ENCODE data around the gene CES3.

CES3 gene

DNA sequence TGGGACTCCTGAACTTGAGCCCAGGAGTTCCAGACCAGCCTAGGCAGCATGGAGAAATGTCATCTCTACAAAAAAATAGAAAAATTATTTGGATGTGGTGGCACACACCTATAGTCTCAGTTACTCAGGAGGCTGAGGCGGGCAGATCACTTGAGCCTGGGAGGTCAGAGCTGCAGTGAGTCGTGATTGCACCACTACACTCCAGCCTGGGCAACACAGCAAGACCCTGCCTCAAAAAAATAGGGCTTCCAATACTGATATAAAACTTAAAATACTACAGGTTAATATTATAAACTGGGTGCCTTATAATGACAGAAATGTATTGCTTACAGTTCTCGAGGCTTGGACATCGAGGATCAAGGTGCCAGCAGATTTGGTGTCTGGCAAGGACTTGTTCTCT is 15.1 kb upstream of the CES3 start:
- Histone ChIP-seq H3K27ac (ENCODE audit: insufficient read depth, low read depth, low read length, poor library complexity, severe bottlenecking) (no peak overlapping the region), H3K27me3 (ENCODE audit: control insufficient read depth, insufficient read depth, low read length, poor library complexity, severe bottlenecking) (peaks cover 21% of the 10 kb centered on the region), H3K4me3 (ENCODE audit: insufficient read depth, low read depth, low read length) (no peak overlapping the region), H3K9me3 (ENCODE audit: control insufficient read depth, low read length) (no peaks in the 10 kb centered on the region), H3K36me3 (ENCODE audit: control insufficient read depth, insufficient read depth, low read length) (no peaks in the 10 kb centered on the region), H3K4me1 (ENCODE audit: control insufficient read depth, insufficient read depth, low read length) (no peaks in the 10 kb centered on the region)
- WGBS, 2 experiments, result 91 to 92% methylated on average over 4 of the region's 4 CpGs

DNA sequence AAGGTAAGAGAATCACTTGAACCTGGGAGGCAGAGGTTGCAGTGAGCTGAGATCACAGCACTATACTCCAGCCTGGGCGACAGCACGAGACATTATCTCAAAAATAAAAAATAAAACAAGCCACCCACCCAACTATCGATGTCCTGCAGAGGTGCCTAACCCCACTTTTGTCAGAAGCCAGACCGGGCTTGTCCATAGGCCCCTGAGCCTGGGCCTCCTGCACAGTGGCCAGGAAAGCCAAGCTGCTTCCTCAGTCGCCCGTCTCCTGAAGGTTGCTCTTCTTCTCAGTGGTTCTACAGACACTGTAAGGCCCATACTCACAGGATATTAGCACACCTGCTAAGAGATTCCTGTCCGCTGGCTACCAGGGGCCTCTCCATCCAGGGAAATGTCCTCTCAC is 14.5 kb upstream of the CES3 start:
- peaks cover 21% of the 10 kb centered on the region for H3K27me3 ChIP-seq (ENCODE audit: control insufficient read depth, insufficient read depth, low read length, poor library complexity, severe bottlenecking)
- no peak overlapping the region for H3K4me3 ChIP-seq (ENCODE audit: insufficient read depth, low read depth, low read length)
- 88 to 91% methylated on average over 7 of the region's 7 CpGs for WGBS, 2 experiments

DNA sequence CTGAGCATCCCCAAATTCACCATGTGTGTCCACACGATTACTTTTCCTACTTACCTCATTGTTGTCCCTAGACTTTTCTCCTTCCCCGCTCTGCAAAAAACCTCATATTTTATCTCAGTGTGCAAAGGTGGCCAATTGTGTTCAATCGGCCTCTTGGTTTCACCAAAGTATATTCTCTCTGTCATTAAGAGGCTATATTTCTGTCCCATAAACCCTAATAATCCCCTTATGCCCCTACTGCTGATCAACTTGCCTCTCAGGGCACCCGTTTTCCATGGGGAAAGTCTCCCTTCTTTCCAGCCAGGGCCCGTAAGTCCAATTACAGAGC is 14.1 kb upstream of the CES3 start:
- H3K4me1 ChIP-seq (ENCODE audit: control insufficient read depth, insufficient read depth, low read length), result no peaks in the 10 kb centered on the region
- peaks cover 21% of the 10 kb centered on the region for H3K27me3 ChIP-seq (ENCODE audit: control insufficient read depth, insufficient read depth, low read length, poor library complexity, severe bottlenecking)
- no peak overlapping the region for H3K27ac ChIP-seq (ENCODE audit: insufficient read depth, low read depth, low read length, poor library complexity, severe bottlenecking)
- no peaks in the 10 kb centered on the region for H3K36me3 ChIP-seq (ENCODE audit: control insufficient read depth, insufficient read depth, low read length)
- H3K9me3 ChIP-seq (ENCODE audit: control insufficient read depth, low read length), result peaks cover 4% of the 10 kb centered on the region
- 64 to 66% methylated on average over 5 of the region's 5 CpGs for WGBS, 2 experiments
- no peak overlapping the region for H3K4me3 ChIP-seq (ENCODE audit: insufficient read depth, low read depth, low read length)

More for the DNA sequence above, 14.5 kb upstream of the CES3 start:
- peaks cover 4% of the 10 kb centered on the region for H3K9me3 ChIP-seq (ENCODE audit: control insufficient read depth, low read length)
- no peaks in the 10 kb centered on the region for H3K4me1 ChIP-seq (ENCODE audit: control insufficient read depth, insufficient read depth, low read length)
- no peak overlapping the region for H3K27ac ChIP-seq (ENCODE audit: insufficient read depth, low read depth, low read length, poor library complexity, severe bottlenecking)
- H3K36me3 ChIP-seq (ENCODE audit: control insufficient read depth, insufficient read depth, low read length), result no peaks in the 10 kb centered on the region

DNA sequence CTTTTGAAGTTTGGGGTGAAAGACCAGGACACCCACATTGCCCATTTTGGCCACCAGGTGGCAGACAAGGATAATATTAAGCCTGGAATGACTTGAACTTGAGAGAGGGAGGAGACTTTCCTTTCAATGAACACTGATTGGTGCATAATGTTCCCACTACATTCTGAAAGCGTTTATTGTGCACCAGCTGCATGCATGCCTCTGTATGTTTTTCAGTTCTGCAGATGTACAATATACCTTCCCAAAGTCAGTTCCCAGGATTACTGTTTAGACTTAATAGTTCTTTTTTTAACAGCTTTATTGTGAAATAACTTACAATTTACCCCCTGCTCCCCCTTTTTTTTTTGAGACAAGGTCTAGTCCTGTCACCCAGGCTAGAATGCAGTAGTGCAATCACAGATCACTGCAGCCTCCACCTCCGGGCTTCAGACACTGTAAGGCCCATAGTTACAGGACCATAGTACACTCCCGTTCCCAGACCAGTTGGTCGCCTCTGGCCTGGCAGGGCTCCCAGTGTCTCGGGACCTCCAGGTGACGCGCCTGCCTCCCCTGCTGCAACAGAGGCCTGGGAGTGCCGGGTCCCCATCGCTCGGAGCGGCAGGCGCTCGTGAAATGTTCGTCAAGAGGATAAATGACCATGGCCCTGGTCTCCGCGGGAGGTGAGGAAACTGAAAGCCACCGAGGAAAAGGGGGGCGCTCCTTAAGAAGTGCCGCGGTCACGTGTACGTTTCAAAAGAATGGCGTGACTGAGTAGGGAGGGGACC is 13.6 kb upstream of the CES3 start:
- no peaks in the 10 kb centered on the region for H3K4me1 ChIP-seq (ENCODE audit: control insufficient read depth, insufficient read depth, low read length)
- no peaks in the 10 kb centered on the region for H3K36me3 ChIP-seq (ENCODE audit: control insufficient read depth, insufficient read depth, low read length)
- H3K27ac ChIP-seq (ENCODE audit: insufficient read depth, low read depth, low read length, poor library complexity, severe bottlenecking), result no peak overlapping the region
- H3K9me3 ChIP-seq (ENCODE audit: control insufficient read depth, low read length), result peaks cover 4% of the 10 kb centered on the region
- no peak overlapping the region for H3K4me3 ChIP-seq (ENCODE audit: insufficient read depth, low read depth, low read length)
- WGBS, 2 experiments, result 64 to 70% methylated on average over 18 to 20 of the region's 23 CpGs
- peaks cover 21% of the 10 kb centered on the region for H3K27me3 ChIP-seq (ENCODE audit: control insufficient read depth, insufficient read depth, low read length, poor library complexity, severe bottlenecking)

DNA sequence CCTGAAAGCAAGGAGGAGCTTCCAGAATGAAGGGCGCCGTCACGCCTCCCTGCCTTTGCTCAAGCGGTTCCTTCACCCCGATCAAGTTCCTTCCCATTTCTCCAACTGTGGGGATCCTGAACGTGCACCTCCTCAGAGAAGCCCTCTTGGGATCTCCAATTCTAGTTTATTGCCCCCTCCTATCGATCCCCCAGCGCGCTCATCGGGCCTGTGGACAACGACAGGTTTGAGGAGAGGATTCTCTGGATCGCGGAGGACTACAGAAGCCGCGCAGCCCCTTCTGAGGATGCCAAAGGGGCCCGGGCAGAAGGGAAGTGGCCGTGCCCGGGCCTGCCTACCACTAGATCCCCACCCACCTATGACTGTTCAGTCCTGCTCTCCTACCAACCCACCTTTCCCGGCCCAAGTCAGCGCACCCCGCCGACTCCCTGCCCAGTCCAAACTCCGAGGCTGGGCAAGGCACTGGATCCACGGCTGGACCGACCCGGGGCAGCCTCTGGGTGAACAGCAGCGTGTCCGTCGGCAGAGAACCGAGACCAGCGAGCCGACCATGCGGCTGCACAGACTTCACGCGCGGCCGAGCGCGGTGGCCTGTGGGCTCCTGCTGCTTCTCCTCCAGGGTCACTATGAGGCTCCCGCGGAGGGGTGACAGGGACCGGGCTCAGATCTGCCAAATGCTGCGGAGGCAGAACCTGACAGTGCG is 12.8 kb upstream of the CES3 start:
- H3K36me3 ChIP-seq (ENCODE audit: control insufficient read depth, insufficient read depth, low read length), result no peaks in the 10 kb centered on the region
- no peak overlapping the region for H3K4me3 ChIP-seq (ENCODE audit: insufficient read depth, low read depth, low read length)
- 79% methylated on average over 44 of the region's 44 CpGs for WGBS, 2 experiments
- peaks cover 21% of the 10 kb centered on the region for H3K27me3 ChIP-seq (ENCODE audit: control insufficient read depth, insufficient read depth, low read length, poor library complexity, severe bottlenecking)
- H3K27ac ChIP-seq (ENCODE audit: insufficient read depth, low read depth, low read length, poor library complexity, severe bottlenecking), result no peak overlapping the region
- no peaks in the 10 kb centered on the region for H3K4me1 ChIP-seq (ENCODE audit: control insufficient read depth, insufficient read depth, low read length)
- H3K9me3 ChIP-seq (ENCODE audit: control insufficient read depth, low read length), result peaks cover 4% of the 10 kb centered on the region

DNA sequence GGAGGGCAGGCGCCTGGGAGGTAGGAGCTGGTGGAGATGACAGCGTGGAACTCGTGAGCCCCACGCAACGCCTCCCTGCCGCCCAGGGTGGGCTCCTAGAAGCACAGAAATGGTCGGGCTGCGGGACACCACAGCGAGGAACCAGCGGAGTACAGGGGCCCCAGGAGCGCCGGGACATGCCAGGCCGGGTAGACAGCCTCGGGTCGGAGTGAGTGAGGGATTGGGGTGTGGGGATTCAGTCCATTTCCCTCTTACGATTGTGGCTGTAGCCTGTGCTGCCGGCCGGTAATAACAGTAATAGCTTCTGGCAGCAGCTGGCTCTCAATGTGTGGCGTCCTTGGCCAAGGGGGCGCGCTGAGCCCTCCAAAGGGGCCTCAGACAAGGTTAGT is 12.2 kb upstream of the CES3 start:
- peaks cover 21% of the 10 kb centered on the region for H3K27me3 ChIP-seq (ENCODE audit: control insufficient read depth, insufficient read depth, low read length, poor library complexity, severe bottlenecking)
- no peaks in the 10 kb centered on the region for H3K36me3 ChIP-seq (ENCODE audit: control insufficient read depth, insufficient read depth, low read length)
- 84 to 86% methylated on average over 21 of the region's 21 CpGs for WGBS, 2 experiments
- no peak overlapping the region for H3K4me3 ChIP-seq (ENCODE audit: insufficient read depth, low read depth, low read length)
- no peak overlapping the region for H3K27ac ChIP-seq (ENCODE audit: insufficient read depth, low read depth, low read length, poor library complexity, severe bottlenecking)
- H3K4me1 ChIP-seq (ENCODE audit: control insufficient read depth, insufficient read depth, low read length), result no peaks in the 10 kb centered on the region
- peaks cover 4% of the 10 kb centered on the region for H3K9me3 ChIP-seq (ENCODE audit: control insufficient read depth, low read length)

DNA sequence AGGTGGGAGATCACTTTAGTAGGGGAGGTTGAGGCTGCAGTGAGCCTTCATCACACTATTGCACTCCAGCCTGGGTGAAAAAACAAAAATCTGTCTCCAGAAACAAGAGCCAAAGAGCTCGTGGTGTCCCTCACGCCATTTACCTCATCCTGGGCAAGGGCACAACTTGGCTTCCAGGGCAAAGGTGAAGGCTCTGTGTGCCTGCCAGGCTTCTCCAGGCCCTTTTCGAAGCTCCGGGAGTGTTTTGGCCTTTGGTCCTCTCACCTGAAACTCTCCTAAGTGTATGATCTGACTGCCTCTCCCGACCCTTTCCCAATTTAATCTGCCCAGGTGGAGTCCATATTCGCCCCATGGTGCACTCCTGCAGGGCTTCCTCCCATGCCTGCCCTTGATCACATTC is 11.6 kb upstream of the CES3 start:
- Histone ChIP-seq H3K4me3 (ENCODE audit: insufficient read depth, low read depth, low read length) (no peak overlapping the region), H3K4me1 (ENCODE audit: control insufficient read depth, insufficient read depth, low read length) (no peaks in the 10 kb centered on the region), H3K36me3 (ENCODE audit: control insufficient read depth, insufficient read depth, low read length) (no peaks in the 10 kb centered on the region), H3K27me3 (ENCODE audit: control insufficient read depth, insufficient read depth, low read length, poor library complexity, severe bottlenecking) (peaks cover 21% of the 10 kb centered on the region), H3K9me3 (ENCODE audit: control insufficient read depth, low read length) (peaks cover 4% of the 10 kb centered on the region), H3K27ac (ENCODE audit: insufficient read depth, low read depth, low read length, poor library complexity, severe bottlenecking) (no peak overlapping the region)
- WGBS, 2 experiments, result 82 to 84% methylated on average over 6 of the region's 6 CpGs

DNA sequence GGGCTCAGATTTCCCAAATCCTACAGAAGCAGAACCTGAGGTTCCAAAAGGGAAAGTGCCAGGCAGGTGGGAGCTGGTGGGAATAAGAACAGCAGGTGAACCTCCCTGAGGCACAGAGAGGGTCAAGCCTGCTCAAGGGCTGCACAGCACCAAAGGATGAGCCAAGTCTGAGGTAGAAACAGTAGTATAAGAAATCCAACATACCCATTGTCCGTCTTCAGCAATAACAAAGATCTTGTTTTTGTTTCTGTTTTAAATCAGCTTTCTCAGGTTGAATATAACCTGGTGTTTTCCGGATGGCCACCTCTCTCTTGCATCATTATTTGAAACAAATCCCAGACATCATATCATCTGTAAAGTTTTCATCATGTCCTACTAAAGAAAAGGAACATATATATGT is 10.6 kb upstream of the CES3 start:
- Histone ChIP-seq H3K27me3 (ENCODE audit: control insufficient read depth, insufficient read depth, low read length, poor library complexity, severe bottlenecking) (peaks cover 21% of the 10 kb centered on the region), H3K4me3 (ENCODE audit: insufficient read depth, low read depth, low read length) (no peak overlapping the region), H3K27ac (ENCODE audit: insufficient read depth, low read depth, low read length, poor library complexity, severe bottlenecking) (no peak overlapping the region), H3K9me3 (ENCODE audit: control insufficient read depth, low read length) (peaks cover 4% of the 10 kb centered on the region), H3K4me1 (ENCODE audit: control insufficient read depth, insufficient read depth, low read length) (no peaks in the 10 kb centered on the region), H3K36me3 (ENCODE audit: control insufficient read depth, insufficient read depth, low read length) (no peaks in the 10 kb centered on the region)
- WGBS, 2 experiments, result 95 to 96% methylated on average over 2 of the region's 2 CpGs

DNA sequence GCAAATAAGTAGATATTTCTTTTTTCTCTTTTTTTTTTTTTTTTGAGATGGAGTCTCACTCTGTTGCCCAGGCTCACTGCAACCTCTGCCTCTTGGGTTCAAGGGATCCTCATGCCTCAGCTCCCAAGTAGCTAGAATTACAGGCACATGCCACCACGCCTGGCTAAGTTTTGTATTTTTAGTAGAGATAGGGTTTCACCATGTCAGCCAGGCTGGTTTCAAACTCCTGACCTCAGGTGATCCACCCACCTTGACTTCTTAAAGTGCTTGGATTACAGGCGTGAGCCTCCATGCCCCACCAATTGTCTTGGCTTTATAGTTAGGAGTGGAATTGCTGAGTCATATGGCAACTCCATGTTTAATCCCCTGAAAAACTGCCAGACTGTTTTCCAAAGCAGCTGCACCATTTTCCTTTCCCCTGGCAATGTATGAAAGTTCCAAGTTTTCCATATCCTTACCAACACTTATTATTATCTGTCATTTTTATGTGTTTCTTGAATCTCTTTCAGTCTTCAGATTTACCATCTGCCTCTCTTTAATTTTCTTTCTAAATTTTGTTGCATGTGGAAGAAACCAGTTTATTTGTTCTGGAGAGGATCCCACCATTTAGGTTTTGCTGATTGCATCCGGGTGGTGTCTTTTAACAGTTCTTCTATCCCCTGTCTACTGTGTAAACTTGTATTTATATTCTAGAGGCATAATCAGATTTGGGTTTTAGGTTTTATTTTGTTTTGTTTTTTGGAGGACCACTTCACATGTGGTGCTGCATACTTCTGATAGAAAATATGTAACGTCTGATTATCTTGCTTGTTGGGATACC is 9.9 kb upstream of the CES3 start:
- no peak overlapping the region for H3K4me3 ChIP-seq (ENCODE audit: insufficient read depth, low read depth, low read length)
- H3K27ac ChIP-seq (ENCODE audit: insufficient read depth, low read depth, low read length, poor library complexity, severe bottlenecking), result no peak overlapping the region
- peaks cover 4% of the 10 kb centered on the region for H3K9me3 ChIP-seq (ENCODE audit: control insufficient read depth, low read length)
- 86 to 97% methylated on average over 4 of the region's 4 CpGs for WGBS, 2 experiments
- no peaks in the 10 kb centered on the region for H3K36me3 ChIP-seq (ENCODE audit: control insufficient read depth, insufficient read depth, low read length)
- peaks cover 21% of the 10 kb centered on the region for H3K27me3 ChIP-seq (ENCODE audit: control insufficient read depth, insufficient read depth, low read length, poor library complexity, severe bottlenecking)
- no peaks in the 10 kb centered on the region for H3K4me1 ChIP-seq (ENCODE audit: control insufficient read depth, insufficient read depth, low read length)

DNA sequence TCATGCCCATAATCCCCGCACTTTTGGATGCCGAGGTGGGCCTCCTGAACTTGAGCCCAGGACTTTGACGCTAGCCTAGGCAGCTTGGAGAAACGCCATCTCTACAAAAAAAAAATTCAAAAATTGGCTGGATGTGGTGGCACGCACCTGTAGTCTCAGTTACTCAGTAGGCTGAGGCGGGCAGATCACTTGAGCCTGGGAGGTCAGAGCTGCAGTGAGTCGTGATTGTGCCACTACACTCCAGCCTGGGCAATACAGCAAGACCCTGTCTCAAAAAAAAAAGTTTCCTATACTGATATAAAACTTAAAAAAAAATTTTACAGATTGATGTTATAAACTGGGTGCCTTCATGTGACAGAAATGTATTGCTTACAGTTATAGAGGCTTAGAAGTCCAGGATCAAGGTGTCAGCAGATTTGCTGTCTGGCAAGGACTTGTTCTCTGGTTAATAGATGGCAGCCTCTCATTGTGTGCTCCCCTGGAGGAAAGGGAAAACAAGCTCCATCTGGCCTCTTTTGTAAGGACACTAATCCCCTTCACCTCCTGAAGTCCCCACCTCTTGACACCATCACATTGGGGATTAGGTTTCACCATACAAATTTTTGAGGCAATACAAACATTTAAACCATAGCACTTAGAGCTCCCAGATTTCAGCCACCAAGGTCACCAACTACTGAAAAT is 8.5 kb upstream of the CES3 start:
- 89 to 90% methylated on average over 7 of the region's 7 CpGs for WGBS, 2 experiments
- Histone ChIP-seq H3K36me3 (ENCODE audit: control insufficient read depth, insufficient read depth, low read length) (no peaks in the 10 kb centered on the region), H3K9me3 (ENCODE audit: control insufficient read depth, low read length) (peaks cover 4% of the 10 kb centered on the region), H3K27ac (ENCODE audit: insufficient read depth, low read depth, low read length, poor library complexity, severe bottlenecking) (no peak overlapping the region), H3K27me3 (ENCODE audit: control insufficient read depth, insufficient read depth, low read length, poor library complexity, severe bottlenecking) (peaks cover 18% of the 10 kb centered on the region), H3K4me1 (ENCODE audit: control insufficient read depth, insufficient read depth, low read length) (no peaks in the 10 kb centered on the region), H3K4me3 (ENCODE audit: insufficient read depth, low read depth, low read length) (no peak overlapping the region)

All from ectodermal cell (in vitro differentiated cells).